Activated naive CD4-positive, alpha-beta T cell treated with anti-CD3 and anti-CD28 coated beads, Interleukin-2, amount 50 U/mL, for 24 hours (primary cell): ENCODE data around the gene RAB11A.

Experiments used
- H3K27ac Mint-ChIP-seq: one replicate; pipeline ENCODE4 v1.8.0; 2021; ENCODE audit warnings: mild to moderate bottlenecking, mixed read lengths
- H3K27me3 Mint-ChIP-seq: one replicate; pipeline ENCODE4 v1.8.0; 2021; ENCODE audit warnings: mixed read lengths
- H3K36me3 Mint-ChIP-seq: one replicate; pipeline ENCODE4 v1.8.0; 2021; ENCODE audit warnings: mixed read lengths
- H3K4me1 Mint-ChIP-seq: one replicate; pipeline ENCODE4 v1.8.0; 2021; ENCODE audit warnings: mixed read lengths
- H3K4me3 Mint-ChIP-seq: one replicate; pipeline ENCODE4 v1.8.0; 2021; ENCODE audit warnings: mild to moderate bottlenecking, mixed read lengths
- H3K9me3 Mint-ChIP-seq: one replicate; pipeline ENCODE4 v1.8.0; 2021; ENCODE audit warnings: mixed read lengths

RAB11A gene

DNA sequence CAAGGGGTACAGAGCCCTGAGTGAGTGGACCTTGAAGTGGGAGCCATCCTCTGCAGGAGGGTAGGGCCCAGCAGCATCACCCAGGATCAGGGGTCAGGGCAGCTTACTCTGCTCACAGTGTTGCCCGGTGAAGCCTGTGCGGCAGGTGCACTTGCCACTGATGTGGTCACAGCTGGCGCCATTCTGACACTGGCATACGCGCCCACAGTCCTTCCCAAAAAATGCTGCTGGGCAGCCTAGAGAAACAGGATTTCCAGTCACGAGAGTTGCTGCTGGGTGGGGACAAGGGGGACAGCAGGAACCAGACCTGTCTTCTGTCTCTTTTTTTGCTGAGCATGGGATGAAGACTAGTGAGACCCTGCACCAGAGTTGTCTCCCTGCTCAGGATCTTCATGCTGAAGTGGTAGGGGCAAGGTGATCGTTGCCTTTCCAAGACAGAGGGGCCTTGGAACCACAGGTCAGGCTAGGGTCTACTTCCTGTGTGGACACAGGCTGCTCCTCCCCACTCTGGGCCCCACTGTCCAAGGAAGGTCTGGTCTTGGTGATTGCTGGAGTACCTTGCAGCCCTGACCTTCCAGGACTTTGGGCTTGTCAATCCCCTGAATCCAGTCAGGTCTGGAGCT lies 46.9 kb downstream of the RAB11A start:
- Mint-ChIP-seq H3K4me3 (no peak overlapping the region), H3K4me1 (peaks cover 9% of the 10 kb centered on the region), H3K27me3 (no peaks in the 10 kb centered on the region), H3K36me3 (peaks cover 2% of the 10 kb centered on the region), H3K9me3 (no peaks in the 10 kb centered on the region), H3K27ac (no peak overlapping the region)

GRCh38 chr15:65916664-65917406 lies 47.5 kb downstream of the RAB11A start:
- Mint-ChIP-seq H3K4me3 (no peak overlapping the region), H3K27ac (no peak overlapping the region), H3K36me3 (peaks cover 2% of the 10 kb centered on the region), H3K4me1 (peaks cover 9% of the 10 kb centered on the region), H3K9me3 (no peaks in the 10 kb centered on the region), H3K27me3 (no peaks in the 10 kb centered on the region)

DNA sequence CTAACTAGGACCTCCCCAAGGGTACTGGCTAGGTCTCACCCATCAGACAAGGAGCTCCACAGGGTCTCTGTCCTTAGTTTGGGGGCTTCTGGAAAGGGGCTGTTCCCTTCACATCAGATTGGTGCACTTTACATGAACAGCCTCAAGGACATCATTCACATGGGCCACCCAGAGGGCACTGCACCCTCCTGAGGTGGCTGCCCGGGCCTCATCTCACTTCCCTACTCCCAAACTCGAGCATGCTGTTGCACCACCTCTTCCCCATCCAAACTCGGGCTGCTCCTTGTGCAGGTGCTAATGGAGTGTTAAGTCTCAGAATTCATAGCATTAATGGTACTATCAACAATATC lies 48.1 kb downstream of the RAB11A start:
- Mint-ChIP-seq H3K4me1 (peaks cover 9% of the 10 kb centered on the region), H3K4me3 (no peak overlapping the region), H3K36me3 (peaks cover 2% of the 10 kb centered on the region), H3K27me3 (no peaks in the 10 kb centered on the region), H3K9me3 (no peaks in the 10 kb centered on the region), H3K27ac (no peak overlapping the region)

GRCh38 chr15:65917936-65918335 lies 48.6 kb downstream of the RAB11A start:
- Mint-ChIP-seq H3K27me3 (no peaks in the 10 kb centered on the region), H3K36me3 (peaks cover 2% of the 10 kb centered on the region), H3K4me3 (no peak overlapping the region), H3K27ac (no peak overlapping the region), H3K4me1 (peaks cover 9% of the 10 kb centered on the region), H3K9me3 (no peaks in the 10 kb centered on the region)

GRCh38 chr15:65918357-65918920 lies 49.1 kb downstream of the RAB11A start:
- H3K4me3 Mint-ChIP-seq, result no peak overlapping the region
- H3K27me3 Mint-ChIP-seq, result no peaks in the 10 kb centered on the region
- H3K27ac Mint-ChIP-seq, result no peak overlapping the region
- no peaks in the 10 kb centered on the region for H3K9me3 Mint-ChIP-seq
- peaks cover 2% of the 10 kb centered on the region for H3K36me3 Mint-ChIP-seq
- peaks cover 9% of the 10 kb centered on the region for H3K4me1 Mint-ChIP-seq

DNA sequence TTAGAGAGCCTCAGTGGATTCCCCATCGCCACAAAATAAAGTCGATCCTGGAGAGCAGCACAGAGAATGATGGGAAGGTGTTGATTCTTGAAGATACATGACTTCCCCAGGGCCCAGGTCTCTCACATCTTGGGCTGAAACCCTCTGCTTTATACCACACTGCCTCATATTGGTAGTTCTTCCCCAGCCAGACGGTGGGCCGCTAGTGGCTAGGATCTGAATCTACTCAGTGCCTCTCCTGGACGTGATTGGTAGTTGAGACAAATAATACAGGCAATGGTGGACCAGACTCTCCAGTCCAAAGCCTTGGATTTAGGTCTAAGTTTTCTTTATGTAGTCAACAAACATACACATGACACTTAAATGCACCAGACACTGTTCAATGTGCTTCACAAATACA lies 49.7 kb downstream of the RAB11A start:
- Mint-ChIP-seq H3K27ac (no peak overlapping the region), H3K4me1 (peaks cover 9% of the 10 kb centered on the region), H3K9me3 (no peaks in the 10 kb centered on the region), H3K36me3 (peaks cover 2% of the 10 kb centered on the region), H3K27me3 (no peaks in the 10 kb centered on the region), H3K4me3 (no peak overlapping the region)

GRCh38 chr15:65919353-65919752 lies 50.1 kb downstream of the RAB11A start:
- Mint-ChIP-seq H3K9me3 (no peaks in the 10 kb centered on the region), H3K27me3 (no peaks in the 10 kb centered on the region), H3K4me1 (peaks cover 9% of the 10 kb centered on the region), H3K27ac (no peak overlapping the region), H3K4me3 (no peak overlapping the region), H3K36me3 (peaks cover 2% of the 10 kb centered on the region)

GRCh38 chr15:65920121-65920520 lies 50.8 kb downstream of the RAB11A start:
- H3K27me3 Mint-ChIP-seq, result no peaks in the 10 kb centered on the region
- H3K36me3 Mint-ChIP-seq, result no peaks in the 10 kb centered on the region
- no peak overlapping the region for H3K4me3 Mint-ChIP-seq
- no peaks in the 10 kb centered on the region for H3K9me3 Mint-ChIP-seq
- no peak overlapping the region for H3K27ac Mint-ChIP-seq
- H3K4me1 Mint-ChIP-seq, result peaks cover 9% of the 10 kb centered on the region

GRCh38 chr15:65920825-65921309 lies 51.6 kb downstream of the RAB11A start:
- Mint-ChIP-seq H3K4me3 (no peak overlapping the region), H3K9me3 (no peaks in the 10 kb centered on the region), H3K27ac (no peak overlapping the region), H3K27me3 (no peaks in the 10 kb centered on the region), H3K4me1 (peaks cover 9% of the 10 kb centered on the region), H3K36me3 (no peaks in the 10 kb centered on the region)

GRCh38 chr15:65921780-65922179 lies 52.5 kb downstream of the RAB11A start:
- H3K36me3 Mint-ChIP-seq, result no peaks in the 10 kb centered on the region
- H3K27ac Mint-ChIP-seq, result no peak overlapping the region

GRCh38 chr15:65922621-65923020 lies 53.3 kb downstream of the RAB11A start:
- no peak overlapping the region for H3K4me3 Mint-ChIP-seq
- H3K9me3 Mint-ChIP-seq, result no peaks in the 10 kb centered on the region
- H3K4me1 Mint-ChIP-seq, result no peaks in the 10 kb centered on the region
- no peaks in the 10 kb centered on the region for H3K27me3 Mint-ChIP-seq
- H3K36me3 Mint-ChIP-seq, result no peaks in the 10 kb centered on the region
- no peak overlapping the region for H3K27ac Mint-ChIP-seq

More at GRCh38 chr15:65921780-65922179, 52.5 kb downstream of the RAB11A start:
- Mint-ChIP-seq H3K9me3 (no peaks in the 10 kb centered on the region), H3K4me1 (peaks cover 8% of the 10 kb centered on the region), H3K27me3 (no peaks in the 10 kb centered on the region), H3K4me3 (no peak overlapping the region)

- no peaks in the 10 kb centered on the region for H3K27me3 Mint-ChIP-seq
- H3K9me3 Mint-ChIP-seq, result no peaks in the 10 kb centered on the region
- H3K27ac Mint-ChIP-seq, result no peak overlapping the region
- H3K4me1 Mint-ChIP-seq, result no peaks in the 10 kb centered on the region
- no peaks in the 10 kb centered on the region for H3K36me3 Mint-ChIP-seq
- H3K4me3 Mint-ChIP-seq, result no peak overlapping the region
Observed at GRCh38 chr15:65923264-65923663, 54.0 kb downstream of the RAB11A start.

DNA sequence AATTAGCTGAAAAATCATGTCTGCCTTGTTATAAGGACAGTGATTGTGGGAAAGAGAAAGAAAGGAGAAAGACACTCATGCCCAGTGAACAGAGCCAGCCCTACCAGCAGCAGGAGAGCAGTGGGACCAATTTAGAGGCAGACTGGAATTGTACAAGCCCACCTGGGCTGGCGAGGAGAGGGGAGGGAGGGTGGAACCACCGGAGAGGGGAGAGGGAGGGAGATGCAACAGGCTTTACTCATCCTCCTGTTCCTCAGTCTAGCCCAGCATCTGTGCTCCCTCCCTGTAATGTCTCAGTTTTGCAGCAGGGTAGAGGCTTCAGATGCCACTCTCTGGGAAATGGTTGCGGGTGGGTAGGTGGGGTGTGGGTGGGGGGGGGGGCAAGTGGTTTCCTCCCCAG lies 54.7 kb downstream of the RAB11A start:
- no peaks in the 10 kb centered on the region for H3K36me3 Mint-ChIP-seq
- no peak overlapping the region for H3K27ac Mint-ChIP-seq
- H3K4me1 Mint-ChIP-seq, result no peaks in the 10 kb centered on the region
- no peaks in the 10 kb centered on the region for H3K9me3 Mint-ChIP-seq
- no peak overlapping the region for H3K4me3 Mint-ChIP-seq
- H3K27me3 Mint-ChIP-seq, result no peaks in the 10 kb centered on the region

- Mint-ChIP-seq H3K4me1 (no peaks in the 10 kb centered on the region), H3K4me3 (no peak overlapping the region), H3K27me3 (no peaks in the 10 kb centered on the region), H3K9me3 (no peaks in the 10 kb centered on the region), H3K27ac (no peak overlapping the region), H3K36me3 (no peaks in the 10 kb centered on the region)
Observed at GRCh38 chr15:65925338-65925737, 56.0 kb downstream of the RAB11A start.

DNA sequence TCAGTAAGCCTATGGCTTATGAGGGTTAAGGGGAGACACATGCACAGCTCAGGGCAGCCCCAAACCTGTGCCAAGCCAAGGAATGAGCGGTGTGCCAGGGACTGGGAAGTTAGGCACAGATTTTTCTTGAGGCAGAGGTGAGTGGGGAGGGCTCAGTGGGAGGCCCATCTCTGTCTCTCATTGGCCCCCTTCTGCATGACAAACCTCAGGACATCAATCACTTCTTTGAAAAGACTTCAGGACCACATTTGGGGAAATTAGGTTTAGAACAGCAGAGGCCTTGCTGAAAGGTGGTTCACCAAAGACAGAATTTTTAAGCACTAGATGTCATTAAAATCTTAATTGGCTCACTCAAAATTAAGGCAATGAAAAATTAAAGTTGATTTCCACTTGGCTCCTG lies 57.2 kb downstream of the RAB11A start:
- Mint-ChIP-seq H3K36me3 (no peaks in the 10 kb centered on the region), H3K4me3 (no peak overlapping the region), H3K27me3 (no peaks in the 10 kb centered on the region), H3K4me1 (no peaks in the 10 kb centered on the region), H3K9me3 (no peaks in the 10 kb centered on the region), H3K27ac (no peak overlapping the region)

- H3K4me1 Mint-ChIP-seq, result no peaks in the 10 kb centered on the region
- no peak overlapping the region for H3K27ac Mint-ChIP-seq
- H3K4me3 Mint-ChIP-seq, result no peak overlapping the region
- no peaks in the 10 kb centered on the region for H3K36me3 Mint-ChIP-seq
- H3K9me3 Mint-ChIP-seq, result no peaks in the 10 kb centered on the region
- no peaks in the 10 kb centered on the region for H3K27me3 Mint-ChIP-seq
Observed at GRCh38 chr15:65926899-65927298, 57.6 kb downstream of the RAB11A start.
